ENCODE results near the gene MAU2. TPM values are rescaled to one million over a fixed set of nuclear protein-coding genes. Genes with fewer than 3 reads are reported as not detected.
A peak's percentile ranks its signal among the peaks of the same experiment; 100 is the strongest.

The MAU2 gene
- total and polyA plus RNA-seq, 2 of the 13 experiments (the other 11 are each of a cell fraction or from before 2014, with no cell fraction given) = 16.8 to 33.8 TPM

GRCh38 chr19:19320361-19321140 lies at the start of gene MAU2, which contains the start of gene SUGP1 (continued):
- TF ChIP-seq, protein P1, sequence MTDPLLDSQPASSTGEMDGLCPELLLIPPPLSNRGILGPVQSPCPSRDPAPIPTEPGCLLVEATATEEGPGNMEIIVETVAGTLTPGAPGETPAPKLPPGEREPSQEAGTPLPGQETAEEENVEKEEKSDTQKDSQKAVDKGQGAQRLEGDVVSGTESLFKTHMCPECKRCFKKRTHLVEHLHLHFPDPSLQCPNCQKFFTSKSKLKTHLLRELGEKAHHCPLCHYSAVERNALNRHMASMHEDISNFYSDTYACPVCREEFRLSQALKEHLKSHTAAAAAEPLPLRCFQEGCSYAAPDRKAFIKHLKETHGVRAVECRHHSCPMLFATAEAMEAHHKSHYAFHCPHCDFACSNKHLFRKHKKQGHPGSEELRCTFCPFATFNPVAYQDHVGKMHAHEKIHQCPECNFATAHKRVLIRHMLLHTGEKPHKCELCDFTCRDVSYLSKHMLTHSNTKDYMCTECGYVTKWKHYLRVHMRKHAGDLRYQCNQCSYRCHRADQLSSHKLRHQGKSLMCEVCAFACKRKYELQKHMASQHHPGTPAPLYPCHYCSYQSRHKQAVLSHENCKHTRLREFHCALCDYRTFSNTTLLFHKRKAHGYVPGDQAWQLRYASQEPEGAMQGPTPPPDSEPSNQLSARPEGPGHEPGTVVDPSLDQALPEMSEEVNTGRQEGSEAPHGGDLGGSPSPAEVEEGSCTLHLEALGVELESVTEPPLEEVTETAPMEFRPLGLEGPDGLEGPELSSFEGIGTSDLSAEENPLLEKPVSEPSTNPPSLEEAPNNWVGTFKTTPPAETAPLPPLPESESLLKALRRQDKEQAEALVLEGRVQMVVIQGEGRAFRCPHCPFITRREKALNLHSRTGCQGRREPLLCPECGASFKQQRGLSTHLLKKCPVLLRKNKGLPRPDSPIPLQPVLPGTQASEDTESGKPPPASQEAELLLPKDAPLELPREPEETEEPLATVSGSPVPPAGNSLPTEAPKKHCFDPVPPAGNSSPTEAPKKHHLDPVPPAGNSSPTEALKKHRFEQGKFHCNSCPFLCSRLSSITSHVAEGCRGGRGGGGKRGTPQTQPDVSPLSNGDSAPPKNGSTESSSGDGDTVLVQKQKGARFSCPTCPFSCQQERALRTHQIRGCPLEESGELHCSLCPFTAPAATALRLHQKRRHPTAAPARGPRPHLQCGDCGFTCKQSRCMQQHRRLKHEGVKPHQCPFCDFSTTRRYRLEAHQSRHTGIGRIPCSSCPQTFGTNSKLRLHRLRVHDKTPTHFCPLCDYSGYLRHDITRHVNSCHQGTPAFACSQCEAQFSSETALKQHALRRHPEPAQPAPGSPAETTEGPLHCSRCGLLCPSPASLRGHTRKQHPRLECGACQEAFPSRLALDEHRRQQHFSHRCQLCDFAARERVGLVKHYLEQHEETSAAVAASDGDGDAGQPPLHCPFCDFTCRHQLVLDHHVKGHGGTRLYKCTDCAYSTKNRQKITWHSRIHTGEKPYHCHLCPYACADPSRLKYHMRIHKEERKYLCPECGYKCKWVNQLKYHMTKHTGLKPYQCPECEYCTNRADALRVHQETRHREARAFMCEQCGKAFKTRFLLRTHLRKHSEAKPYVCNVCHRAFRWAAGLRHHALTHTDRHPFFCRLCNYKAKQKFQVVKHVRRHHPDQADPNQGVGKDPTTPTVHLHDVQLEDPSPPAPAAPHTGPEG (CRISPR knock-in tag; IDR thresholded peaks at IDR 0.05) = 0 out of 2 replicates have a peak, but pooled peaks have one; percentile 35
- TF ChIP-seq, protein P2, sequence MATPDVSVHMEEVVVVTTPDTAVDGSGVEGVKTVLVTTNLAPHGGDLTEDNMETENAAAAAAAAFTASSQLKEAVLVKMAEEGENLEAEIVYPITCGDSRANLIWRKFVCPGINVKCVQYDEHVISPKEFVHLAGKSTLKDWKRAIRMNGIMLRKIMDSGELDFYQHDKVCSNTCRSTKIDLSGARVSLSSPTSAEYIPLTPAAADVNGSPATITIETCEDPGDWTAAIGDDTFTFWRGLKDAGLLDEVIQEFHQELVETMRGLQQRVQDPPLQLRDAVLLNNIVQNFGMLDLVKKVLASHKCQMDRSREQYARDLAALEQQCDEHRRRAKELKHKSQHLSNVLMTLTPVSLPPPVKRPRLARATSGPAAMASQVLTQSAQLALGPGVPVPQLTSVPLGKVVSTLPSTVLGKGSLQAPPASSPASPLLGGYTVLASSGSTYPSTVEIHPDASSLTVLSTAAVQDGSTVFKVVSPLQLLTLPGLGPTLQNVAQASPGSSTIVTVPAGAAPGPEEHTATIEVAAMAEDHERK (CRISPR knock-in tag; IDR thresholded peaks at IDR 0.05; ENCODE audit: low read depth) = peak; percentile 29; the same call in 1 of the 2 replicates
- TF ChIP-seq ZNF75D (CRISPR knock-in tag; IDR thresholded peaks at IDR 0.05; ENCODE audit: borderline replicate concordance) = no peak
- no peak for TF ChIP-seq NR1H2 (CRISPR knock-in tag; IDR thresholded peaks at IDR 0.05; ENCODE audit: borderline replicate concordance, low read depth)
- no peak for TF ChIP-seq ZNF441 (CRISPR knock-in tag; IDR thresholded peaks at IDR 0.05; ENCODE audit: borderline replicate concordance)
- TF ChIP-seq SMC3 (IDR thresholded peaks at IDR 0.05; ENCODE audit: low read length) = no peak
- peak; percentile 39; the same call in 1 of the 2 replicates for TF ChIP-seq ZC3H13 (CRISPR knock-in tag; IDR thresholded peaks at IDR 0.05)
- 0 out of 2 replicates have a peak, but pooled peaks have one; percentile 41 for TF ChIP-seq ZNF121 (CRISPR knock-in tag; IDR thresholded peaks at IDR 0.05)
- peak; percentile 94 for TF ChIP-seq ZFP91 (CRISPR knock-in tag; IDR thresholded peaks at IDR 0.05; ENCODE audit: borderline replicate concordance)
- peak; percentile 82 for TF ChIP-seq MYC (CRISPR knock-in tag; IDR thresholded peaks at IDR 0.05; ENCODE audit: borderline replicate concordance)
- TF ChIP-seq, protein P3, sequence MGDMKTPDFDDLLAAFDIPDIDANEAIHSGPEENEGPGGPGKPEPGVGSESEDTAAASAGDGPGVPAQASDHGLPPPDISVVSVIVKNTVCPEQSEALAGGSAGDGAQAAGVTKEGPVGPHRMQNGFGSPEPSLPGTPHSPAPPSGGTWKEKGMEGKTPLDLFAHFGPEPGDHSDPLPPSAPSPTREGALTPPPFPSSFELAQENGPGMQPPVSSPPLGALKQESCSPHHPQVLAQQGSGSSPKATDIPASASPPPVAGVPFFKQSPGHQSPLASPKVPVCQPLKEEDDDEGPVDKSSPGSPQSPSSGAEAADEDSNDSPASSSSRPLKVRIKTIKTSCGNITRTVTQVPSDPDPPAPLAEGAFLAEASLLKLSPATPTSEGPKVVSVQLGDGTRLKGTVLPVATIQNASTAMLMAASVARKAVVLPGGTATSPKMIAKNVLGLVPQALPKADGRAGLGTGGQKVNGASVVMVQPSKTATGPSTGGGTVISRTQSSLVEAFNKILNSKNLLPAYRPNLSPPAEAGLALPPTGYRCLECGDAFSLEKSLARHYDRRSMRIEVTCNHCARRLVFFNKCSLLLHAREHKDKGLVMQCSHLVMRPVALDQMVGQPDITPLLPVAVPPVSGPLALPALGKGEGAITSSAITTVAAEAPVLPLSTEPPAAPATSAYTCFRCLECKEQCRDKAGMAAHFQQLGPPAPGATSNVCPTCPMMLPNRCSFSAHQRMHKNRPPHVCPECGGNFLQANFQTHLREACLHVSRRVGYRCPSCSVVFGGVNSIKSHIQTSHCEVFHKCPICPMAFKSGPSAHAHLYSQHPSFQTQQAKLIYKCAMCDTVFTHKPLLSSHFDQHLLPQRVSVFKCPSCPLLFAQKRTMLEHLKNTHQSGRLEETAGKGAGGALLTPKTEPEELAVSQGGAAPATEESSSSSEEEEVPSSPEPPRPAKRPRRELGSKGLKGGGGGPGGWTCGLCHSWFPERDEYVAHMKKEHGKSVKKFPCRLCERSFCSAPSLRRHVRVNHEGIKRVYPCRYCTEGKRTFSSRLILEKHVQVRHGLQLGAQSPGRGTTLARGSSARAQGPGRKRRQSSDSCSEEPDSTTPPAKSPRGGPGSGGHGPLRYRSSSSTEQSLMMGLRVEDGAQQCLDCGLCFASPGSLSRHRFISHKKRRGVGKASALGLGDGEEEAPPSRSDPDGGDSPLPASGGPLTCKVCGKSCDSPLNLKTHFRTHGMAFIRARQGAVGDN (CRISPR knock-in tag; IDR thresholded peaks at IDR 0.05) = peak; percentile 74
- no peak for TF ChIP-seq PHF5A (CRISPR knock-in tag; IDR thresholded peaks at IDR 0.05; ENCODE audit: low read depth, unreplicated experiment)
- peak; percentile 35 for TF ChIP-seq HNRNPLL (IDR thresholded peaks at IDR 0.05; ENCODE audit: low read depth, low read length, poor library complexity, severe bottlenecking)
- TF ChIP-seq SAP130 (CRISPR knock-in tag; IDR thresholded peaks at IDR 0.05; ENCODE audit: low read depth) = peak; percentile 65; the same call in 1 of the 2 replicates

All from HepG2 (cell line).